HepG2 (cell line): ENCODE results near the gene ACER2. TPM values are rescaled to one million over a fixed set of nuclear protein-coding genes. Genes with fewer than 3 reads are reported as not detected.

Source experiments
- BRCA1 ChIP-seq: sonication (generic); formaldehyde crosslinking; IDR thresholded peaks from 2 replicates; pipeline ENCODE4 v1.4.0; 2020; ENCODE audit warnings: missing genetic modification reagents
- BRD4 ChIP-seq: sonication (generic); formaldehyde crosslinking; IDR thresholded peaks from 2 replicates; pipeline ENCODE4 v1.4.0; 2020; ENCODE audit warnings: missing genetic modification reagents
- CEBPB ChIP-seq: IDR thresholded peaks from 2 replicates; pipeline ENCODE4 v1.6.1; 2011; ENCODE audit warnings: low read depth, low read length, improper control_type of control experiment, borderline replicate concordance
- EP300 ChIP-seq, 3 experiments: sonication (generic) in 1 of 3; formaldehyde crosslinking in 1 of 3; IDR thresholded peaks; 2 replicates each; pipeline versions ENCODE4 v1.5.1 to v1.6.1; 2011 to 2020; ENCODE audit warnings: low read depth in 2 of 3, low read length in 2 of 3, borderline replicate concordance in 1 of 3, improper control_type of control experiment in 1 of 3, mild to moderate bottlenecking in 1 of 3, missing genetic modification reagents in 1 of 3, moderate library complexity in 1 of 3
- MZF1 ChIP-seq: sonication (generic); formaldehyde crosslinking; IDR thresholded peaks from 2 replicates; pipeline ENCODE4 v1.8.1; 2023; ENCODE audit warnings: mild to moderate bottlenecking, missing genetic modification reagents, borderline replicate concordance
- REPIN1 ChIP-seq: sonication (generic); formaldehyde crosslinking; IDR thresholded peaks from 2 replicates; pipeline ENCODE4 v1.8.0; 2022; ENCODE audit warnings: missing genetic modification reagents, low read depth, mild to moderate bottlenecking, borderline replicate concordance
- ZBTB8A ChIP-seq: sonication (generic); formaldehyde crosslinking; IDR thresholded peaks from 2 replicates; pipeline ENCODE4 v1.4.0; 2020; ENCODE audit warnings: mild to moderate bottlenecking, low read depth, missing genetic modification reagents, borderline replicate concordance
- ZNF3 ChIP-seq: IDR thresholded peaks from 2 replicates; pipeline ENCODE4 v1.7.0; 2017; ENCODE audit warnings: inconsistent platforms
- polyA plus RNA-seq, 8 experiments: library from polyadenylated mRNA; depleted of rRNA in 3 of 8; stranded (reverse) in 7 of 8; unstranded in 1 of 8; fragments of >200 nt; fragmentation: Illumina TruSeq in 4 of 8; extraction: Trizol in 4 of 8; gene quantifications; 2 replicates each; pipeline versions ENCODE4 v1.2.1 to v1.2.3, GENCODE V29; 2011 to 2016; ENCODE audit warnings: low read depth in 4 of 8, missing spikeins in 1 of 8, mixed read lengths in 1 of 8; ENCODE audit not compliant: insufficient read depth in 1 of 8
- total RNA-seq, 5 experiments: library from RNA; depleted of rRNA; stranded (reverse); fragments of >200 nt; fragmentation: Illumina TruSeq; extraction: Trizol; gene quantifications; 2 replicates each; pipeline ENCODE4 v1.2.3, GENCODE V29; 2016; ENCODE audit warnings: low read depth in 1 of 5
- TF ChIP-seq, protein P1 (sequence below): IDR thresholded peaks from 2 replicates; pipeline ENCODE4 v1.4.0; 2020; ENCODE audit warnings: mild to moderate bottlenecking, missing genetic modification reagents
- TF ChIP-seq, protein P2 (sequence below): sonication (generic); formaldehyde crosslinking; conservative IDR thresholded peaks from 2 replicates; pipeline ENCODE4 v1.5.0; 2020; ENCODE audit warnings: missing genetic modification reagents
- TF ChIP-seq, protein P3 (sequence below): sonication (generic); formaldehyde crosslinking; IDR thresholded peaks from 2 replicates; pipeline ENCODE4 v1.5.0; 2020; ENCODE audit warnings: missing genetic modification reagents
- TF ChIP-seq, protein P4 (sequence below), 2 experiments: sonication (generic) in 1 of 2; formaldehyde crosslinking in 1 of 2; IDR thresholded peaks; 2 replicates each; pipeline versions ENCODE4 v1.4.0 to v1.6.1; 2018 to 2020; ENCODE audit warnings: missing genetic modification reagents in 2 of 2, borderline replicate concordance in 1 of 2, low read depth in 1 of 2, mild to moderate bottlenecking in 1 of 2, missing biosample characterization in 1 of 2

Gene ACER2
- total and polyA plus RNA-seq, 2 of the 13 experiments (the other 11 are each of a cell fraction or from before 2014, with no cell fraction given): 1.9 to 3.4 TPM

DNA sequence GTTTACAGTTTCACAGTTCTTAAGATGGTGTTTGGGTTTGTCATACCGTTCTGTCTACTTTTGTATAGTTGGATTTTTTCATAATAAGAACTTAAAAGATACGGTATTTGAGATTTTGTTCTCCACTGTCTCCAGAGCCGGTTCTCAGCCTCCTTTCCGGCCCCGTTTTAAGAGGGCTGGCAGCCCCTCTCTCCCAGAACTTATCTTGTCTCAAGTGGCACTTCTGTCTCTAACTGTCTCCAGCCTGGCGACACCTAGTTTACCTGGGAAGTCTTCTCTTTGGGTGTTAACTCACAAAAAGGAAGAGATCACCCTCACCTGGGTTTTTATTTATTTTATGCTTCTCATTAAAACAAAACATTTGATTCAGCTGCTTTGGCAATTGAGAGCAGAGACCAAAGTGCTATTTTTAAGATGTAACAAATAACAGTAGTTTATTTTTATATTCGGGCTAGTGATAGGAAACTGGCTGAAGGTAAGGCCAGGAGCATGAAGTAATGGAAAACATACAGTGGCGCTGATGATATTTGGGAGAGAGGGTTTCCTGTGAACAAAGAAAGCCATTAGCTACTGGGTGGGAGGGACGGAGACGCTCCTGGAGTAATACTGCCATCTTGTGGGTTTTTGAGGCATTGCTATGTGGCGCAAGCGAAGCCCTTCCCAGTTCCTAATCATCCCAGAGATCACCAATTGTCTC, 48.3 kb downstream of the ACER2 start (continued):
- TF ChIP-seq, protein P1, sequence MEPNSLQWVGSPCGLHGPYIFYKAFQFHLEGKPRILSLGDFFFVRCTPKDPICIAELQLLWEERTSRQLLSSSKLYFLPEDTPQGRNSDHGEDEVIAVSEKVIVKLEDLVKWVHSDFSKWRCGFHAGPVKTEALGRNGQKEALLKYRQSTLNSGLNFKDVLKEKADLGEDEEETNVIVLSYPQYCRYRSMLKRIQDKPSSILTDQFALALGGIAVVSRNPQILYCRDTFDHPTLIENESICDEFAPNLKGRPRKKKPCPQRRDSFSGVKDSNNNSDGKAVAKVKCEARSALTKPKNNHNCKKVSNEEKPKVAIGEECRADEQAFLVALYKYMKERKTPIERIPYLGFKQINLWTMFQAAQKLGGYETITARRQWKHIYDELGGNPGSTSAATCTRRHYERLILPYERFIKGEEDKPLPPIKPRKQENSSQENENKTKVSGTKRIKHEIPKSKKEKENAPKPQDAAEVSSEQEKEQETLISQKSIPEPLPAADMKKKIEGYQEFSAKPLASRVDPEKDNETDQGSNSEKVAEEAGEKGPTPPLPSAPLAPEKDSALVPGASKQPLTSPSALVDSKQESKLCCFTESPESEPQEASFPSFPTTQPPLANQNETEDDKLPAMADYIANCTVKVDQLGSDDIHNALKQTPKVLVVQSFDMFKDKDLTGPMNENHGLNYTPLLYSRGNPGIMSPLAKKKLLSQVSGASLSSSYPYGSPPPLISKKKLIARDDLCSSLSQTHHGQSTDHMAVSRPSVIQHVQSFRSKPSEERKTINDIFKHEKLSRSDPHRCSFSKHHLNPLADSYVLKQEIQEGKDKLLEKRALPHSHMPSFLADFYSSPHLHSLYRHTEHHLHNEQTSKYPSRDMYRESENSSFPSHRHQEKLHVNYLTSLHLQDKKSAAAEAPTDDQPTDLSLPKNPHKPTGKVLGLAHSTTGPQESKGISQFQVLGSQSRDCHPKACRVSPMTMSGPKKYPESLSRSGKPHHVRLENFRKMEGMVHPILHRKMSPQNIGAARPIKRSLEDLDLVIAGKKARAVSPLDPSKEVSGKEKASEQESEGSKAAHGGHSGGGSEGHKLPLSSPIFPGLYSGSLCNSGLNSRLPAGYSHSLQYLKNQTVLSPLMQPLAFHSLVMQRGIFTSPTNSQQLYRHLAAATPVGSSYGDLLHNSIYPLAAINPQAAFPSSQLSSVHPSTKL (CRISPR knock-in tag): peak; percentile 32; the same call in 1 of the 2 replicates
- TF ChIP-seq EP300 (IDR thresholded peaks at IDR 0.05; ENCODE audit: low read depth in 2 of 2, low read length in 2 of 2): no peak
- no peak for TF ChIP-seq EP300 (CRISPR knock-in tag; IDR thresholded peaks at IDR 0.05; ENCODE audit: borderline replicate concordance)
- no peak for TF ChIP-seq BRD4 (CRISPR knock-in tag)
- peak; percentile 76 for TF ChIP-seq CEBPB
- TF ChIP-seq, protein P2, sequence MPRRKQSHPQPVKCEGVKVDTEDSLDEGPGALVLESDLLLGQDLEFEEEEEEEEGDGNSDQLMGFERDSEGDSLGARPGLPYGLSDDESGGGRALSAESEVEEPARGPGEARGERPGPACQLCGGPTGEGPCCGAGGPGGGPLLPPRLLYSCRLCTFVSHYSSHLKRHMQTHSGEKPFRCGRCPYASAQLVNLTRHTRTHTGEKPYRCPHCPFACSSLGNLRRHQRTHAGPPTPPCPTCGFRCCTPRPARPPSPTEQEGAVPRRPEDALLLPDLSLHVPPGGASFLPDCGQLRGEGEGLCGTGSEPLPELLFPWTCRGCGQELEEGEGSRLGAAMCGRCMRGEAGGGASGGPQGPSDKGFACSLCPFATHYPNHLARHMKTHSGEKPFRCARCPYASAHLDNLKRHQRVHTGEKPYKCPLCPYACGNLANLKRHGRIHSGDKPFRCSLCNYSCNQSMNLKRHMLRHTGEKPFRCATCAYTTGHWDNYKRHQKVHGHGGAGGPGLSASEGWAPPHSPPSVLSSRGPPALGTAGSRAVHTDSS: no peak
- TF ChIP-seq, protein P3, sequence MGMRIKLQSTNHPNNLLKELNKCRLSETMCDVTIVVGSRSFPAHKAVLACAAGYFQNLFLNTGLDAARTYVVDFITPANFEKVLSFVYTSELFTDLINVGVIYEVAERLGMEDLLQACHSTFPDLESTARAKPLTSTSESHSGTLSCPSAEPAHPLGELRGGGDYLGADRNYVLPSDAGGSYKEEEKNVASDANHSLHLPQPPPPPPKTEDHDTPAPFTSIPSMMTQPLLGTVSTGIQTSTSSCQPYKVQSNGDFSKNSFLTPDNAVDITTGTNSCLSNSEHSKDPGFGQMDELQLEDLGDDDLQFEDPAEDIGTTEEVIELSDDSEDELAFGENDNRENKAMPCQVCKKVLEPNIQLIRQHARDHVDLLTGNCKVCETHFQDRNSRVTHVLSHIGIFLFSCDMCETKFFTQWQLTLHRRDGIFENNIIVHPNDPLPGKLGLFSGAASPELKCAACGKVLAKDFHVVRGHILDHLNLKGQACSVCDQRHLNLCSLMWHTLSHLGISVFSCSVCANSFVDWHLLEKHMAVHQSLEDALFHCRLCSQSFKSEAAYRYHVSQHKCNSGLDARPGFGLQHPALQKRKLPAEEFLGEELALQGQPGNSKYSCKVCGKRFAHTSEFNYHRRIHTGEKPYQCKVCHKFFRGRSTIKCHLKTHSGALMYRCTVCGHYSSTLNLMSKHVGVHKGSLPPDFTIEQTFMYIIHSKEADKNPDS: no peak
- TF ChIP-seq, protein P4, sequence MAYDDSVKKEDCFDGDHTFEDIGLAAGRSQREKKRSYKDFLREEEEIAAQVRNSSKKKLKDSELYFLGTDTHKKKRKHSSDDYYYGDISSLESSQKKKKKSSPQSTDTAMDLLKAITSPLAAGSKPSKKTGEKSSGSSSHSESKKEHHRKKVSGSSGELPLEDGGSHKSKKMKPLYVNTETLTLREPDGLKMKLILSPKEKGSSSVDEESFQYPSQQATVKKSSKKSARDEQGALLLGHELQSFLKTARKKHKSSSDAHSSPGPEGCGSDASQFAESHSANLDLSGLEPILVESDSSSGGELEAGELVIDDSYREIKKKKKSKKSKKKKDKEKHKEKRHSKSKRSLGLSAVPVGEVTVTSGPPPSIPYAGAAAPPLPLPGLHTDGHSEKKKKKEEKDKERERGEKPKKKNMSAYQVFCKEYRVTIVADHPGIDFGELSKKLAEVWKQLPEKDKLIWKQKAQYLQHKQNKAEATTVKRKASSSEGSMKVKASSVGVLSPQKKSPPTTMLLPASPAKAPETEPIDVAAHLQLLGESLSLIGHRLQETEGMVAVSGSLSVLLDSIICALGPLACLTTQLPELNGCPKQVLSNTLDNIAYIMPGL (CRISPR knock-in tag; IDR thresholded peaks at IDR 0.05; ENCODE audit: borderline replicate concordance in 1 of 2, low read depth in 1 of 2): peak; percentile 29 to 54; a peak in 2 of 4 replicates
- TF ChIP-seq REPIN1: peak; percentile 46; the same call in 1 of the 2 replicates
- TF ChIP-seq BRCA1 (CRISPR knock-in tag): no peak
- no peak for TF ChIP-seq ZBTB8A (CRISPR knock-in tag)
- no peak for TF ChIP-seq MZF1 (CRISPR knock-in tag)
- TF ChIP-seq ZNF3 (CRISPR knock-in tag): no peak
